Measurements from ENCODE around the gene B3GALT6.

DNA sequence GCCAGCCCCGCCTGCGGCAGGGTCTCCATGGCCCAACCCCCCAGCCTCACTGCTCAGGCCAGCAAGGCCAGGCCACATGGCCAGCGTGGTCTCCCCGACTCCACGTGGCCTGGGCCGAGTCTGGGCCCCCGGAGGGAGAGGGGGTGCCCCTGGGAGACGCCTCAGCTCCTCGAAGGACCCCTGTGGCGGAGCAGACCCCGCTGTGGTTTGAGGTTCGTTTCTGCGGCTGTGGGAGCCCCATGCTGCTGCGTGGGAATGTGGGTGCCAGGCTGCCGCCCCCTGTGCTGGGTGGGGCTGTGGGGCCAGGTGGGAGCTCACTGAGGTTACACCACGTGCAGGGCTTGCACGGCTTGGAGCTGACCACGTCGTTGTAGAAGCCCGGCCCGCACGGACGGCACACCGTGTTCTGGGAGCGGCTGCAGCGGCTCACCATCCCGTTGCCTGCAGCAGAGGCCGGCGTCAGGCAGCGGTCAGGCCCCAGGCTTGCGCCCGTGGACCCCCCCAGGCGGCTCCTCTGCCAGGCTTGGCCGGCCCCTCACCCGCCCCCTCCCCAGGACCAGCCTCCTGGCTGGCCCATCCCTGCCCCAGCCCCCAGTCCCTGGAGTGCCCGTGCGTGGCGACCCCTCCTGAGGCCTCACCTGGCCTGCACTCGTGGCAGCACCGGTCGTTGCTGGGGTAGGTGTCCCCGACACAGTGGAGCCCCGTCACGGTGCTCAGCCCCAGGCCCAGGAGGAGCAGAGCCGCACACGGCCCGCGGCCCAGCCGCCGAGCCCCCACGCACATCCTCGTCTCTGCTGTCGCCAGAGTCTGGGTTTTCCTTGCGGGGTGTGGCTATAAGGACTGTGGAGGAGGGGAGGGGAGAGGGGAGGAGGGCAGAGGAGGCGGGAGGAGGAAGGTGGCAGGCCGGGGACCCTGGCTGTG is 18.4 kb upstream of the B3GALT6 start, which contains the start of gene TNFRSF4:
- no peak for TF ChIP-seq POLR2A (IDR thresholded peaks at IDR 0.05)
- TF ChIP-seq, protein P1, sequence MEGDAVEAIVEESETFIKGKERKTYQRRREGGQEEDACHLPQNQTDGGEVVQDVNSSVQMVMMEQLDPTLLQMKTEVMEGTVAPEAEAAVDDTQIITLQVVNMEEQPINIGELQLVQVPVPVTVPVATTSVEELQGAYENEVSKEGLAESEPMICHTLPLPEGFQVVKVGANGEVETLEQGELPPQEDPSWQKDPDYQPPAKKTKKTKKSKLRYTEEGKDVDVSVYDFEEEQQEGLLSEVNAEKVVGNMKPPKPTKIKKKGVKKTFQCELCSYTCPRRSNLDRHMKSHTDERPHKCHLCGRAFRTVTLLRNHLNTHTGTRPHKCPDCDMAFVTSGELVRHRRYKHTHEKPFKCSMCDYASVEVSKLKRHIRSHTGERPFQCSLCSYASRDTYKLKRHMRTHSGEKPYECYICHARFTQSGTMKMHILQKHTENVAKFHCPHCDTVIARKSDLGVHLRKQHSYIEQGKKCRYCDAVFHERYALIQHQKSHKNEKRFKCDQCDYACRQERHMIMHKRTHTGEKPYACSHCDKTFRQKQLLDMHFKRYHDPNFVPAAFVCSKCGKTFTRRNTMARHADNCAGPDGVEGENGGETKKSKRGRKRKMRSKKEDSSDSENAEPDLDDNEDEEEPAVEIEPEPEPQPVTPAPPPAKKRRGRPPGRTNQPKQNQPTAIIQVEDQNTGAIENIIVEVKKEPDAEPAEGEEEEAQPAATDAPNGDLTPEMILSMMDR (IDR thresholded peaks at IDR 0.05), result no peak
